GM18507 (cell line): ENCODE data around the gene HSF4.

Experiments
- DNase-seq: peaks from one replicate; pipeline ENCODE4 v3.0.0; 2011; ENCODE audit warnings: low read depth; ENCODE audit not compliant: insufficient read length; ENCODE audit errors: extremely low spot score
- FAIRE-seq: peaks from 2 replicates; lab custom pipeline; 2011; peaks lifted over from hg19 to GRCh38; lab: Jason Lieb, UNC

Gene HSF4

GRCh38 chr16:67149276-67150046 lies 15.1 kb upstream of the HSF4 start:
- DNase-seq (no peak), FAIRE-seq (no peak)

DNA sequence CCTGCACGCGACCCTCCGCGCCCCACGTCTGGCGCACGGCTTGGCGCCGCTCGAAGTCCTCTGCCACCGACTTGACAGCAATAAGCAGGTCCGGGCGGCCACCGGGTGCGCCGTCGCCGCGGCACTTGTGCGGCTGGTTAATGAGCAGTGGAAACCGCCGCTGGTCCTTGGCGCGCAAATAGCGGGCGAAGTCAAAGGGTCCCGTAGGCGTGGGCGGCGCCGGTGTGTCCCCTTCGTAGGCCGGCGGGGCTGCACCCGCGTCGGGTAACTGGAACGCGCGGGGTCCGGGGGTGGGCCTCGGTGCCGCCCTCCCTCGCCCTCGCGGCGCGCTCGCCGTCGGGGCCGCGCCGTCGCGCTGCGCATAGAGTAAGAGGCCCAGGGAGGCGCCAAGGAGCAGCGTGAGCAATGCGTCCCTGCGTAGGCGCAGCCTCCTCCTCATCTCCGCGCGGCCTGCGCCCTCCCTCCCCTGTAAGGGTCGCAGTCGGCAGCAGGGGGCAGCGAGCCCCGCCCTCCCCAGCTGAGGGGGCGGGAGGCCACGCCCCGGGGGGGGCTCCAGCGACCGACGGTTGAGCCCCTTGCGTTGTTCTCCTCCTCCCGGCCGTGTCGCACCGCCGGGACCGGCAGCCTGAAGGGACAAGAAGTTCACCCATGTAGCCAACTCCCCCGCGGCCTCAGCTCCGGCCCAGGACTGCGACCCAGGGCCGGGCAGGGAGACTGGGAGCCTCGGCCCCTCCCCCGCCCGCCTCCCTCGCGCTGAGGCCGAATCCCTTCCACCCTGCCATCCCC lies 14.3 kb upstream of the HSF4 start:
- FAIRE-seq: peak; percentile 9

GRCh38 chr16:67150833-67151396 lies 13.6 kb upstream of the HSF4 start, which contains the start of gene B3GNT9:
TSS of gene B3GNT9 (minus strand) at chr16:67150998. CDS start at chr16:67150485, 513 bp downstream.
- DNase-seq (no peak), FAIRE-seq (no peak)

More for the DNA sequence above, 14.3 kb upstream of the HSF4 start:
- no peak for DNase-seq

DNA sequence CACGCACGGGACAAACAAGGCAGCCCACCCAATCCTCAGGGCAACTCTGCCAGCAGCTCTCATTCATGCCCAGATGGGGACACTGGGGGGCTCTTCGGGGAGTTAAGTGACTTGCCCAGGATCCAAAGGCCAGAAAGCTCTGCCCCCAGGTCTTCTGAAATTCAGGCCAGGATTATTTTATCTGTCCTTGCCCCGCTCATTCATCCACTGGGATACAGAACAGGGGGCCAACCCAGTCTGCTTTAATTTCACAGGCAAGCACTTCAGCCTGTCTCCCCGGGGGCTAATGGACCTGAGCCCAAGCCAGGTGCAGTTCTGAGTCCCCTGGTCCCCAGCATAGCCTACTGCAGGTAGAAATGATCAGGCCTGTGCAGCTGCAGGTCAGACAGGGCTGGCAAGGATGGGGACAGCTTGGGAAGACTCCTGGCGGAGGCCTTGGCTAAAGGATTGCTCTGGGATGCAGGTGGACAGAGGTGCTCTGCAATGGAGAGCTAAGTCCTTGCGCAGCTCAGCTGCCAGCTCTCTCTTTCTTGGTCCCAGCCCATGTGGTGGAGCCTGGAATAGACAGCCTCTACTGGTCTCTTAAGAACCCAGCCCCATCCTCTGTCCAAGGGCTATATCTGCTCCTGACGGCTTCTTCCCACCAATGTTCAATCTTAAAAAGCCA lies 13.0 kb upstream of the HSF4 start:
- DNase-seq: no peak

GRCh38 chr16:67154578-67155294 lies 9.8 kb upstream of the HSF4 start:
- DNase-seq: no peak
- no peak for FAIRE-seq

More for the DNA sequence above, 13.0 kb upstream of the HSF4 start:
- FAIRE-seq: no peak

GRCh38 chr16:67155295-67156142 lies 9.0 kb upstream of the HSF4 start:
- DNase-seq (peak; percentile 79), FAIRE-seq (peak; percentile 47)

DNA sequence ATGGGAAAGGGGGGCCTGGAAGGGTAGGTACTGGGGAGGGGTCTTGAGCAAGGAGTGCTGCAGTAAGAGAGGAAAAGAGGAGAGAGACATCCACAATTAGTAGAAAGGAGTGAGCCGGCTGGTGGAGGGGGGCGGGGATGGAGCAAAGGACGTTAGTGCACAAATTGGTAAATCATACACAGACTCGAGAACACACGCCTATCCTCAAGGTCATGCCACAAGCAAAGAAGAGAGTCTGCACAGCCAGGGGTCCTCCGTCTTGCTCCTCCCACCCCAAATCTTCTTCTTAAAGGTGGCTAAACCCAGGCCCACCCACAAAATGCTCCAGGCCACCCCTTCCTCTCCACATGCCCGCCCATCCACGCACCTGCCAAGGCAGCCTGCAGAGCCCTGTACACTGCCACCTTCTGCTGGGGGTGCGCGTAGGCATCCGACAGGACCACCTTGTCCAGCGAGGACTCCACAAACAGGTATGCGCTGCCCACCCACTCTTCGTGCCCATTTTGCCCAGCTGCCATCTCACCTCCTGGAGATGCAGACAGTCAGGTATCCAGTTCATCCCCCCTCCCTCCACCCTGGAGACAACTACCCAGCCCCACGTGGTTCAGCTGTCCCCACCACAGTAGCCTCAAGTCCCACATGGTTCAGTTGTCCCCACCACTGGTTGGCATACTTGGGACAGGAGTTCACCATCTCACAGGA lies 8.3 kb upstream of the HSF4 start:
- FAIRE-seq (no peak), DNase-seq (no peak)

DNA sequence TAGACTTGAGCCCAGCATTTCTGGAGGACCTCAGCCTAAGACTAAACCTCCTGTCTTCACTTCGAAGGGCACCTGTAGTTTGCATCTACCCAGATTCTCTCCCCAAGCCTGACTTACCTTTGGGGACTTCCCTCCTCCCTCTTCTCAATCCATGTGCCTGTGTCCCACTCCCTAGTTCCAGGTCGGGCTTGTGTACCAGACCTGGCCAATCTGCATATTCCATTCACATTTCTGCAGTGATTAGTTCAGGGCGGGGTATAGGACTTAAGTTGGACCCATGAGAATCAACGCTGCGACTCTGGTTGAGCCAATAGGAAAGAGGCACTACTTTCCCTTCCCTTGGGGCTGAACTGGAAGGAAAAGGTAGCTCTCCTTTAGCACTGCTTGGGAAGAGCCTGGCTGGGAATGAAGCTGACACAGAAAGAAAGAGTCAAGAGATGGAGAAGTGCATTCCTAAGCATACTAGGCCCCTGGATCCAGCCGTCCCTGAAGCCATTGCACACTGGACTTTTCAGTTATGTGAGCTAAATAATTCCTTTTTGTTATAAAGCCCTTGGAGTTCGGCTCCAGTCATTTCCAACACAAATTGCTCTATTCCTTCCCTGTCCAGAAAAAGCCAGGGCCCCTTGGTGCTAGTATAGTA lies 7.3 kb upstream of the HSF4 start:
- FAIRE-seq (no peak), DNase-seq (no peak)

DNA sequence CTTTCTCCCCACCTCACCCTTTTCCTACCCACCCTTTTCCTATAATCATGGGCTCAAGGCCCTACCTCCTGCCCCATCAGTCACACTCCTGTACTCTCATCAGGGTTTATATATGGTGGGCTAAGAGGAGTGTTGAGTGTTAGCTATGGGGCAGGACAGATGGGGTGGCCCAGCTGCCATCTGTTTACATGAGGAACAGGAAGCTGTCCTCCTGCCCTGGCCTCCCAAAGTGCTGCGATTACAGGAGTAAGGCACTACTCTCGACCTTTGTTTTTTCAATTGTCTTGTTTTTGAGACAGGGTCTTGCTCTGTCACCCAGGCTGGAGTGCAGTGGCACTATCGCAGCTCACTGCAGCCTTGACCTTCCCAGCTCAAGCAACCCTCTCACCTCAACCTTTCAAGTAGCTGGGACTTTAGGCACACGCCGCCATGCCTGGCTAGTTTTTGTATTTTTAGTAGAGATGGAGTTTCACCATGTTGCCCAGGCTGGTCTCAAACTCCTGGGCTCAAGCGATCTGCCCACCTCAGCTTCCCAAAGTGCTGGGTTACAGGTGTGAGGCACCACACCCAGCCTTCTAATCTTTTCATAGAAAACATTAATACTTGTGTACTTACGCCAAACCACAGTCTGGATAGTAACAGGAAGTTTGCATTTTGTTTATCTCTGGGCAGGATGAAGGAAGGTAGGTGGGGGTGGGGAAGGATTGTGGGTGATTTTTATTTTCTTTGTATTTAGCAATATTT lies 6.5 kb upstream of the HSF4 start:
- DNase-seq (no peak), FAIRE-seq (peak; percentile 12)

GRCh38 chr16:67158637-67159600 lies 5.6 kb upstream of the HSF4 start:
- DNase-seq (peak; percentile 56), FAIRE-seq (peak; percentile 95)

- FAIRE-seq (no peak), DNase-seq (no peak)
Observed at GRCh38 chr16:67161595-67162058, 2.9 kb upstream of the HSF4 start.

GRCh38 chr16:67162506-67163163 lies 1.9 kb upstream of the HSF4 start:
- FAIRE-seq: no peak
- no peak for DNase-seq

DNA sequence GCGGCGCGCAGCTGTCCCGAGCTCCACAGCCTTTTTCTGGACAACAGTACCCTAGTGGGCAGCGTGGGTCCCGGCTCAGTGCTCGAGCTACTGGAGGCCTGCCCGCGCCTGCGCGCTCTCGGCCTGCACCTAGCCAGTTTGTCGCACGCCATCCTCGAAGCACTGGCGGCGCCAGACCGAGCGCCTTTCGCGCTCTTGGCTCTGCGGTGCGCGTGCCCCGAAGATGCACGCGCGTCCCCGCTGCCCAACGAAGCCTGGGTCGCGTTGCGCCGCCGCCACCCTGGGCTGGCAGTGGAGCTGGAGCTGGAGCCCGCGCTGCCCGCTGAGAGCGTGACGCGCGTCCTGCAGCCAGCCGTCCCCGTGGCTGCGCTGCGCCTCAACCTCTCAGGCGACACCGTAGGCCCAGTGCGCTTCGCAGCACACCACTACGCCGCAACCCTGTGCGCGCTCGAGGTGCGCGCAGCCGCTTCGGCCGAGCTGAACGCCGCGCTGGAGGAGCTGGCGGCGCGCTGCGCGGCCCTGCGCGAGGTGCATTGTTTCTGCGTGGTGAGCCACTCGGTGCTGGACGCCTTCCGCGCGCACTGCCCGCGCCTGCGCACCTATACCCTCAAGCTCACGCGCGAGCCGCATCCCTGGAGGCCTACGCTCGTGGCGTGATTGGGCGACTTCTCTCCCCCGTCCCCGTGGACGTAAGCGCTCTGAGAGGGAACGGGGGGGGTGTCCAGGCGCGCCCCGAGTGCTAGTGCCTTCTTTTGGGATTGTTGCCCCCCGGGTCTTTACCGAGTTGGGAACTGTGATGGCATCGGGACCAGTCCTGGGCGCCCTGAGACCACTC lies 1.2 kb upstream of the HSF4 start:
- FAIRE-seq (no peak), DNase-seq (no peak)

GRCh38 chr16:67163999-67164558 lies 466 bp upstream of the HSF4 start:
- no peak for FAIRE-seq
- no peak for DNase-seq
